Measurements from ENCODE around the gene VDAC2.

DNA sequence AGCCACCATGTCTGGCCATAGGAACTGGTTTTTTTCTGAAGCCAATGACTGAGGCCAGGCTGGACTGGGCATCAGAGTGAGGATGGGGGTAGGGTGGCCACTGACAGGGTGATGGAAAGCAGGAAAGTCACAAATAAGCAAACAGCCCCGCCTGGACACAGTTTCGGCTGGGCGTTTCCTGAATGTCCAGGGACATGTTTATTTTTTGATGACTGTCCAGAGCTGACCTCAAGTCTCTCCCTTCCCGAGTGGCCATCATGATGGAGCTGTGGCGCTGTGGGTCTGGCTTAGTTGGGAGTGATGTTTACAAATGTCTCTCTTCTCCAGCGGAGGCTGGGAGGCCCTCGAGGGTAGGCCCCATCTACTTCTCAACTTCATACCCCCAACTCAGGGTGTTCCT lies 62.3 kb downstream of the VDAC2 start:
- no peak for TF ChIP-seq ELF4 (IDR thresholded peaks at IDR 0.05)
- TF ChIP-seq NFRKB (IDR thresholded peaks at IDR 0.05) = no peak
- no peak for TF ChIP-seq ZNF384 (IDR thresholded peaks at IDR 0.05)
- no peak for TF ChIP-seq BHLHE40 (IDR thresholded peaks at IDR 0.05; ENCODE audit: borderline replicate concordance)
